ENCODE data around the gene CBLB.

Gene CBLB

GRCh38 chr3:105880681-105881290 lies 12.0 kb upstream of the CBLB start:
- H2BK15ac ChIP-seq (replicated peaks; ENCODE audit: low read depth), result no peak overlapping the region
- H3K56ac ChIP-seq (ENCODE audit: low read length), result no peak overlapping the region
- H4K5ac ChIP-seq (ENCODE audit: low read length), result no peak overlapping the region

GRCh38 chr3:105878061-105878460 lies 9.2 kb upstream of the CBLB start:
- H3K4me3 ChIP-seq (ENCODE audit: low read length), result no peak overlapping the region
- H3K36me3 ChIP-seq (ENCODE audit: control insufficient read depth, insufficient read depth, low read length), result no peaks in the 10 kb centered on the region
- H2BK120ac ChIP-seq (ENCODE audit: low read depth, low read length), result no peak overlapping the region
- H3K9ac ChIP-seq (ENCODE audit: low read length), result no peak overlapping the region
- H3K56ac ChIP-seq (ENCODE audit: low read length), result no peak overlapping the region
- H3K27ac ChIP-seq (ENCODE audit: low read depth, low read length), result no peak overlapping the region
- H3K79me1 ChIP-seq (ENCODE audit: low read length), result no peaks in the 10 kb centered on the region
- H3K4ac ChIP-seq (ENCODE audit: low read depth, low read length), result no peak overlapping the region
- H2AK5ac ChIP-seq (ENCODE audit: low read length), result no peak overlapping the region
- no peaks in the 10 kb centered on the region for H3K27me3 ChIP-seq (ENCODE audit: insufficient read depth, low read length, poor library complexity)
- no peak overlapping the region for H4K8ac ChIP-seq (ENCODE audit: low read depth, low read length)
- no peak for DNase-seq
- H2BK5ac ChIP-seq (ENCODE audit: low read length), result no peak overlapping the region
- H3K18ac ChIP-seq (ENCODE audit: low read length), result no peak overlapping the region
- no peak overlapping the region for H2BK15ac ChIP-seq (replicated peaks; ENCODE audit: low read depth)
- no CpG with 5 or more reads among the region's 1 CpG for WGBS (ENCODE audit: extremely low coverage, insufficient coverage, low lambda C conversion rate)
- no peak overlapping the region for H4K5ac ChIP-seq (ENCODE audit: low read length)
- no peaks in the 10 kb centered on the region for H3K4me1 ChIP-seq (ENCODE audit: control insufficient read depth, low read depth, low read length)
- H3K23ac ChIP-seq (ENCODE audit: low read length), result no peak overlapping the region
- H3K4me2 ChIP-seq (ENCODE audit: low read length), result no peak overlapping the region
- no peaks in the 10 kb centered on the region for H3K79me2 ChIP-seq (ENCODE audit: control insufficient read depth, insufficient read depth, low read length)

More at GRCh38 chr3:105880681-105881290, 12.0 kb upstream of the CBLB start:
- H3K9ac ChIP-seq (ENCODE audit: low read length), result no peak overlapping the region
- no peak overlapping the region for H3K23ac ChIP-seq (ENCODE audit: low read length)
- H4K8ac ChIP-seq (ENCODE audit: low read depth, low read length), result no peak overlapping the region
- H3K27me3 ChIP-seq (ENCODE audit: insufficient read depth, low read length, poor library complexity), result no peaks in the 10 kb centered on the region
- H2AK5ac ChIP-seq (ENCODE audit: low read length), result no peak overlapping the region
- no peak overlapping the region for H3K4me3 ChIP-seq (ENCODE audit: low read length)
- H3K36me3 ChIP-seq (ENCODE audit: control insufficient read depth, insufficient read depth, low read length), result no peaks in the 10 kb centered on the region
- H3K27ac ChIP-seq (ENCODE audit: low read depth, low read length), result no peak overlapping the region
- no peaks in the 10 kb centered on the region for H3K79me1 ChIP-seq (ENCODE audit: low read length)
- H3K18ac ChIP-seq (ENCODE audit: low read length), result no peak overlapping the region
- no peak overlapping the region for H2BK120ac ChIP-seq (ENCODE audit: low read depth, low read length)
- H3K4ac ChIP-seq (ENCODE audit: low read depth, low read length), result no peak overlapping the region
- no peak overlapping the region for H3K4me2 ChIP-seq (ENCODE audit: low read length)
- H3K4me1 ChIP-seq (ENCODE audit: control insufficient read depth, low read depth, low read length), result no peaks in the 10 kb centered on the region
- H2BK5ac ChIP-seq (ENCODE audit: low read length), result no peak overlapping the region
- H3K79me2 ChIP-seq (ENCODE audit: control insufficient read depth, insufficient read depth, low read length), result no peaks in the 10 kb centered on the region
- DNase-seq, result no peak
- no CpG with 5 or more reads among the region's 4 CpGs for WGBS (ENCODE audit: extremely low coverage, insufficient coverage, low lambda C conversion rate)

GRCh38 chr3:105877336-105877910 lies 8.6 kb upstream of the CBLB start:
- Histone ChIP-seq H3K18ac (ENCODE audit: low read length) (no peak overlapping the region), H3K4me2 (ENCODE audit: low read length) (no peak overlapping the region), H2BK120ac (ENCODE audit: low read depth, low read length) (no peak overlapping the region), H3K79me2 (ENCODE audit: control insufficient read depth, insufficient read depth, low read length) (no peaks in the 10 kb centered on the region), H4K8ac (ENCODE audit: low read depth, low read length) (no peak overlapping the region), H3K9ac (ENCODE audit: low read length) (no peak overlapping the region), H3K27ac (ENCODE audit: low read depth, low read length) (no peak overlapping the region), H3K4me3 (ENCODE audit: low read length) (no peak overlapping the region), H3K4me1 (ENCODE audit: control insufficient read depth, low read depth, low read length) (no peaks in the 10 kb centered on the region), H3K79me1 (ENCODE audit: low read length) (no peaks in the 10 kb centered on the region), H3K56ac (ENCODE audit: low read length) (no peak overlapping the region), H2BK15ac (replicated peaks; ENCODE audit: low read depth) (no peak overlapping the region), H4K5ac (ENCODE audit: low read length) (no peak overlapping the region), H3K27me3 (ENCODE audit: insufficient read depth, low read length, poor library complexity) (no peaks in the 10 kb centered on the region), H2AK5ac (ENCODE audit: low read length) (no peak overlapping the region), H3K4ac (ENCODE audit: low read depth, low read length) (no peak overlapping the region), H3K36me3 (ENCODE audit: control insufficient read depth, insufficient read depth, low read length) (no peaks in the 10 kb centered on the region), H3K23ac (ENCODE audit: low read length) (no peak overlapping the region), H2BK5ac (ENCODE audit: low read length) (no peak overlapping the region)
- WGBS (ENCODE audit: extremely low coverage, insufficient coverage, low lambda C conversion rate), result no CpG with 5 or more reads among the region's 1 CpG
- no peak for DNase-seq

GRCh38 chr3:105876780-105877327 lies 8.0 kb upstream of the CBLB start:
- H3K4me3 ChIP-seq (ENCODE audit: low read length), result no peak overlapping the region
- no peaks in the 10 kb centered on the region for H3K79me1 ChIP-seq (ENCODE audit: low read length)
- DNase-seq, result no peak
- H4K8ac ChIP-seq (ENCODE audit: low read depth, low read length), result no peak overlapping the region
- H3K79me2 ChIP-seq (ENCODE audit: control insufficient read depth, insufficient read depth, low read length), result no peaks in the 10 kb centered on the region
- H3K23ac ChIP-seq (ENCODE audit: low read length), result no peak overlapping the region
- no peak overlapping the region for H2AK5ac ChIP-seq (ENCODE audit: low read length)
- no peak overlapping the region for H3K27ac ChIP-seq (ENCODE audit: low read depth, low read length)
- H3K18ac ChIP-seq (ENCODE audit: low read length), result no peak overlapping the region
- H3K4ac ChIP-seq (ENCODE audit: low read depth, low read length), result no peak overlapping the region
- H3K4me2 ChIP-seq (ENCODE audit: low read length), result no peak overlapping the region
- no peak overlapping the region for H2BK5ac ChIP-seq (ENCODE audit: low read length)
- H2BK120ac ChIP-seq (ENCODE audit: low read depth, low read length), result no peak overlapping the region
- no peak overlapping the region for H2BK15ac ChIP-seq (replicated peaks; ENCODE audit: low read depth)
- no peak overlapping the region for H3K56ac ChIP-seq (ENCODE audit: low read length)
- H3K4me1 ChIP-seq (ENCODE audit: control insufficient read depth, low read depth, low read length), result no peaks in the 10 kb centered on the region
- no peak overlapping the region for H3K9ac ChIP-seq (ENCODE audit: low read length)
- no peaks in the 10 kb centered on the region for H3K36me3 ChIP-seq (ENCODE audit: control insufficient read depth, insufficient read depth, low read length)
- WGBS (ENCODE audit: extremely low coverage, insufficient coverage, low lambda C conversion rate), result no CpG with 5 or more reads among the region's 2 CpGs
- no peak overlapping the region for H4K5ac ChIP-seq (ENCODE audit: low read length)
- H3K27me3 ChIP-seq (ENCODE audit: insufficient read depth, low read length, poor library complexity), result no peaks in the 10 kb centered on the region

- no peak overlapping the region for H2BK5ac ChIP-seq (ENCODE audit: low read length)
- H3K4me3 ChIP-seq (ENCODE audit: low read length), result no peak overlapping the region
- DNase-seq, result no peak
- H3K27ac ChIP-seq (ENCODE audit: low read depth, low read length), result no peak overlapping the region
- peak overlapping the region; percentile 26 for H3K4me2 ChIP-seq (ENCODE audit: low read length)
- H2AK5ac ChIP-seq (ENCODE audit: low read length), result no peak overlapping the region
- H2BK120ac ChIP-seq (ENCODE audit: low read depth, low read length), result no peak overlapping the region
- no peak overlapping the region for H3K4ac ChIP-seq (ENCODE audit: low read depth, low read length)
- H3K27me3 ChIP-seq (ENCODE audit: insufficient read depth, low read length, poor library complexity), result no peaks in the 10 kb centered on the region
- no peaks in the 10 kb centered on the region for H3K36me3 ChIP-seq (ENCODE audit: control insufficient read depth, insufficient read depth, low read length)
- H3K56ac ChIP-seq (ENCODE audit: low read length), result peak overlapping the region; percentile 11
- no peak overlapping the region for H3K23ac ChIP-seq (ENCODE audit: low read length)
- H3K4me1 ChIP-seq (ENCODE audit: control insufficient read depth, low read depth, low read length), result no peaks in the 10 kb centered on the region
- H4K5ac ChIP-seq (ENCODE audit: low read length), result no peak overlapping the region
- no peaks in the 10 kb centered on the region for H3K79me1 ChIP-seq (ENCODE audit: low read length)
- peaks cover 1% of the 10 kb centered on the region for H3K79me2 ChIP-seq (ENCODE audit: control insufficient read depth, insufficient read depth, low read length)
- no peak overlapping the region for H4K8ac ChIP-seq (ENCODE audit: low read depth, low read length)
- peak overlapping the region; percentile 22 for H3K18ac ChIP-seq (ENCODE audit: low read length)
- peak overlapping the region; percentile 45 for H3K9ac ChIP-seq (ENCODE audit: low read length)
- H2BK15ac ChIP-seq (replicated peaks; ENCODE audit: low read depth), result no peak overlapping the region
- no CpG with 5 or more reads among the region's 6 CpGs for WGBS (ENCODE audit: extremely low coverage, insufficient coverage, low lambda C conversion rate)
These were observed 1.3 kb upstream of the CBLB start for GRCh38 chr3:105869861-105870755.
